ENCODE results near the gene FNDC1.

DNA sequence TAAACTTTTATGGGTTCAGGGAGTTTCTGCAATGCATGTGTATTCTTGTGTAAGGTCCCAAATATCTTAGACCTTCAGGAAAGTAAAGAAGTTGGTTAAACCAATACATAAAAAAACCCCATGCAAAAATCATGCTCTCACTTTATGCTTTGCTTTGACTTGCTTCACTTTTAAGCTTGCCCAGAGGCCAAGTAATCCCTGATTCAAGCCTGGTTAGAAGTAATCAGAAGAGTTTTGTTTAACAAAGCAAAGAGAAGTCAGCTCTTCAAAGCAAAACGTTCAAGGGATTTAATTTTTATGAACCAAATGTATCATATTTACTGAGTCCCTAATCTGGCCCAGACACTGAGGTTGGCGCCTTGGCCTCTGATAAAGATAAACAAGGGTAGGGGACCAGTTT is 26.7 kb upstream of the FNDC1 start:
- no peak for TF ChIP-seq POLR2AphosphoS5 (IDR thresholded peaks at IDR 0.05; ENCODE audit: borderline replicate concordance, low read depth, low read length)
- TF ChIP-seq EZH2 (IDR thresholded peaks at IDR 0.05), result no peak

Data from SK-N-MC (cell line).